ENCODE results near the gene LFNG. TPM values are rescaled to one million over a fixed set of nuclear protein-coding genes. Genes with fewer than 3 reads are reported as not detected.
A peak's percentile ranks its signal among the peaks of the same experiment; 100 is the strongest.

Gene LFNG
- total RNA-seq, 1 donor from 2014 or later = 11.1 TPM

DNA sequence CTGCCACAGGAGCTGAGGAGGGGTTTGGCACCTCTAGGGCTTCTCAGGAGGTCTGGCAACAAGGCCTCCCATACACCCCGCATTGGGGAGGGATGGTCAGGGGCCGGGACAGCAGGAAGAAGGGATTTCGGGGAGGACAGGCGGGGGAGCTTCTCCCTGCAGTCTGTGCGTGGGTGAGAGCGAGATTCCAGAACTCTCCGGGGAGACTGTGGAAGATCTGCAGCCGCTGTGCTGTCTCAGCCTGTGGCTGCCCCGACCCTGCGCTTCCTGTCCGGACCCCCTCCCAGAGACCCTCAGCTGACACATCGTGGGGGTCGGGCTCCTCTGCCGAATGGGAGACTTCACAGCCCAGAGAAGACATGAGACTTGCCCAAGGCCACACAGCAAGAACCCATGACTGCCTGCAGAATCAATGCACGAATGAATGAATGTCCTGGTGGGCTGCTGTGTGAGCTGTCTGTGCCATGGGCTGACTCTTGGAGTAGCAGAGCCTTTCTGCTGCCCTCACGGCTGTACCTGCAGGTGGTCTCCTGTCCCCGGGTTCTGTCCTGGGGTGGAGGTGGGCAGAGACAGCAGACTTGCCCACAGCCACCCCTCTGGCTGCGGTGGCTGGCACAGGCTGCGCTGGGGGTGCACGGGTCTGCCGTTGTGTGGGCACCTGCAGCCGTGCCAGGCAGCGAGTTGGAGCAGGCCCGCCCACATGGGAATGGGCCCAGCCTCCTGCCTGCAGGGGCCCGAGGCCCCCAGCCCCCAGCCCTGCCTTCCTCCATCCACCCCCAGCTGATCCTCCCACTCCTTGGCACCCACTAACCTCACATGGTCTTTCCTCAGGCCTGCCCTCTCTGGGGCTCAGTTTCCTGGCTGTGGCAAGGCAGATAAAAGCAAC lies 16.3 kb upstream of the LFNG start:
- DNase-seq (ENCODE audit: low spot score) = no peak

DNA sequence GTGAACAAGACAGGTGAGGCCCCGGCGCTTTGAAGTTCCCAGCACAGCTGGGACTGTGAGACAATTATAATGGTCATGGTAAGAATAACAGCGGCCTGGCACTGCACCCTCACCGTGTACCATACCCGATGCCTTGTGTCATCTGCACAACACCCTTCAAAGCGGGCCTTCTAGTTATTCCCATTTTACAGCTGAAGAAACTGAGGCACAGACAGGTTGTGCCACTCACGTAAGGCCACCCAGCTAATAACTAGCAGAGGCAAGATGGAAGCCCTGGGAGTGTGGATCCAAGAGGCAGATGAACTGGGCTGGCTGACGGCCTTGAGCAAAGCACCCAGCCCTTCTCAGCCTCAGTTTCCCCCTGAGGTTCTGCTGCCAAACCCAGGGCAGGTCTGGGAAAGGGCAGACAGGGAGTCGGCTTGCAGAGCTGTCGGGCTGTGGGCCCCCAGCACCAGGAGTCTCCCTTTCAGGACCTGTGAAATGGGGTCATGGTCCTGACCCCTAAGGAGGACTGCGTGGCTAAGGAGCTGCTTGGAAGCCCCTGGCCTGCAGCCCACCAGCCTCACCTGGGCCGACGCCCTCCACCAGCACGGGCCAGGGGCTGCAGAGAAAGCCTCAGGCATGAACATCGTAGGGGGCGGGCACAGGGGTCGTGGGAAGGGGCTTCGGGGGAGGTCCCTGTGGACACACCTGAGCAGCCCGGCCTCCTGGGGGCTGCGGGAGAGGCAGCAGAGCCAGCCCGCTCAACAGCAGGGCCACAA lies 15.3 kb upstream of the LFNG start:
- no peak for DNase-seq (ENCODE audit: low spot score)

DNA sequence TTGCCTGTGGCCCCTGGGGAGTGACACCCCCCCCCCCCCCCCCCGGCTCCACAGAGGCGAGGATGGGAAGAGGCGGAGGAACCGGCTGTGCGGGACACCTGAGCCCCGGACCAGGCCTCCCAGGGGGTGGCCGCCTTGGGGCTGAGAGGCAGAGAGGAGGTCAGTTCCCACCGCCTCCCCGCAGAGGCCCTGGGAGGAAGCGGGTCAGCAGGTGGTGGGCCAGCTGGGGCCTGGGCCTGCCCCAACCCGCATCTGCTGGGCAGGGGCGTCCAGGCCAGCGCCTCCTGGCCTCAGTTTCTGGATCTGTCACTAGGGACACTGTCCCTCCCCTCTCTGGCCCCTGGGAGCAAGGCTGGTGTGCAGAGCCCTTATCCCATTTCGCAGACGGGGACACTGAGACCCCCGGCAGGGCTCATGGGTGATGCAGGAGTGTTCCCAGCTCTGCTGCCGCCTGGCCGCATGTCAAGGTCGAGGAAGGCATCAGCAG lies 14.6 kb upstream of the LFNG start:
- DNase-seq (ENCODE audit: low spot score) = no peak

- DNase-seq (ENCODE audit: low spot score) = no peak
Measured at GRCh38 chr7:2505401-2505800, 14.2 kb upstream of the LFNG start.

DNA sequence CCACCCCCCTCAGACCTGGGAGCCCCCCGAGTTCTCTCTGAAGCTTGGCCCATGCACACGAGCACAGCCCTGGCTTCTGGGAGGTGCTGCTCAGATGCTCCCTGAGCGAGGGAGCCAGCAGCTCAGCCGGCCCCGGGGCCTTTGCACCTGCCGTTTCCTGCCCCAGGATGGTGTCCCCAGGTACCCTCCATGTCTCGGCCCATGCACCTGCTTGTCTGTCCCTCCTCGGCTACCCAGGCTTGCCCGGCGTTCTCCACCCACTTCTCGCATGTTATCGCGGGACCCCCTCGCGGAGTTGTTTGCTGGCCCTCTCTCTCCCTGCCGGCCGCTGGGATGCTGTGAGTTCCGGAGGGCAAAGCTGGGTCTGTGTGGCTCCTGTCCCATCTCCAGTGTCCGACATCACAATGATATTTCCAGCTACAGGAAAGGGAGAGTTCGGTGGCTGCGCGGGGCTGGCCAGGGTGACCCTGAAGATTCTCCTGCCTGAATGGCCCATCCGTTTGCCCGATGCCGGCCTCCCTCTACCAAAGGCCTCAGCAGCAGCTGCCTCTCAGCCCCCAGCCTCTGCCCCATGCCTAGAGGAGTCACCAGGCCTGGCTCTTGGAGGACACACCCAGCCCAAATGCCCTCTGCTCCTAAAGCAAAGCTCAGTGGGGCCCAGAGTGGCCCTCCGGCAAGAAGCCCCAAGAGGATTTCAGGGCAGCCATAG lies 12.2 kb upstream of the LFNG start:
- no peak for DNase-seq (ENCODE audit: low spot score)

DNA sequence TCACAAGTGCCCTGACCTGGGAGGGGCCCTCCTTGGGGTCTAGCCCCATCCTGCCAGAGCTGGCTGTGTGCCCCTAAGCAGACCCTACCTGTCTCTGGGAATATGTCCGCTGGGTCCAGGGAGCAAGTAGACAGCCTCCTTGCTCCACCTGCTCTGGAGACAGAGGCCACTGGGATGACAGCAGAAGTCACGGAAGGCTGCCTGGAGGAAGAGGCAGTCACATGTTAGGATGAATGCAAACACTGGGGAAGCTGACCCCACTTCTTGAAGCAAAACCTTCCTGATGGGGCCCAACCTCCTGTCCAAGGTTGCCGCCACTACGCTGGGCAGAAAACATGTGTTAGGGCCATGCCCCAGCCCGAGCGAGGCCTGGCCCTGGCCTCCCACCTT lies 11.7 kb upstream of the LFNG start:
- DNase-seq (ENCODE audit: low spot score) = no peak

GRCh38 chr7:2508327-2509215 lies 11.0 kb upstream of the LFNG start:
- DNase-seq (ENCODE audit: low spot score) = no peak

DNA sequence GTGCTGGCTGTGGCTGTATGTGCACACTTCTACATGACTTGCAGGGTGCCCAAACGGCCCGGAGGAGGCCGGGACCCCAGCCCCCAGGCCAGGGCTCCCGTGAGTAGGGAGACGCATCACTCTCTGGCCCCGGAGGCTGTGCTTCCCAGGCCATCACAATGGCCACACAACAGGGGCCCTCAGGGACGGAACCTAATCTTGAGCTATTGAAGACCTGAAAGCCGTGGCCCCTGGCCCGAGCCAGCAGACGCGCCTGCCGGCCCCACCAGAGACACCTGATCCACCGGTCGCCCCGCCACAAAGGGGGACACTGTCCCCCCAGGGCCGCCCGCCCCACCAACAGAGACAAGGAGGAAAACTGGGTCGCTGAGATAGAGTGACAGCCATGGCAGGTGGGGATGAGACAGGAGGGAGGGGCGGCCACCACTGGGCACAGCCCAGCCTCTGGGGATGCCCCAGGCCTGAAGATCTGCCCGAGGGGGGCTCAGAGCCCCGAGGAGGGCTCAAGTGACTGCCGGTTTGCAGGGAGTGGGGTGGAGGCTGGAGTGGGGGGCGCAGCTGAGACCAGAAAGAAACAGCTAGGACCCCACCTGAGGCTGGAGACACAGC lies 10.2 kb upstream of the LFNG start:
- no peak for DNase-seq (ENCODE audit: low spot score)

DNA sequence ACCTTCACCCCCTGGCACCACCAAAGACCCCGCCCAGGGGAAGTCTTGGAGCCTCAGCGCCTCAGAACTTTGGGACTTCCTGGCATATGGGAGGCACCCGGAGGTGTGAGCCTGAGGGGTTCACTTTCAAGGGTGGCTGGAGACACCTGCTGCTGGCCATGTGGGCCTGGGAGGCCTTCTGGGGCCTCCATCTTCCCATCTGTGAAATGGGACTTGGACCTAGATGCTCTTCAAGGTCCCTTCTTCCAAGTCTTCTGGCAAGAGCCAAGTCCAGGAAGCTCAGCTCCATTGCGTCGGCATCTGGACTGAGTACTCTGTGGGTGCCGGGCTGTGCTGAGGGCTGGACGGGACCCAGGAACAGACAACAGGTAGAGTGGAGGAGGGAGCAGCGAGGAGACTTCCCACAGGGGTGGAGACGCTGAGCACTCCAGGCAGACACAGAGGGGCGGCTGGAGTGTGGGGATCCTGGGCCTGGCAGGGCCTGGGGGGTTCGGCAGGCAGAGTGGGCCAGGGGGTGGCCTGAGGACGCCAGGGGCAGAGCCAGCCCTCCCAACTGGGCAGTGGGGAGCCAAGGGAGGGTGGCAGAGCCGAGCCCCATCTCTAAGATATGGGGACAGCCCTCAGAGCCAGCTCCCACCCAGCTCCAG lies 9.3 kb upstream of the LFNG start:
- no peak for DNase-seq (ENCODE audit: low spot score)

DNA sequence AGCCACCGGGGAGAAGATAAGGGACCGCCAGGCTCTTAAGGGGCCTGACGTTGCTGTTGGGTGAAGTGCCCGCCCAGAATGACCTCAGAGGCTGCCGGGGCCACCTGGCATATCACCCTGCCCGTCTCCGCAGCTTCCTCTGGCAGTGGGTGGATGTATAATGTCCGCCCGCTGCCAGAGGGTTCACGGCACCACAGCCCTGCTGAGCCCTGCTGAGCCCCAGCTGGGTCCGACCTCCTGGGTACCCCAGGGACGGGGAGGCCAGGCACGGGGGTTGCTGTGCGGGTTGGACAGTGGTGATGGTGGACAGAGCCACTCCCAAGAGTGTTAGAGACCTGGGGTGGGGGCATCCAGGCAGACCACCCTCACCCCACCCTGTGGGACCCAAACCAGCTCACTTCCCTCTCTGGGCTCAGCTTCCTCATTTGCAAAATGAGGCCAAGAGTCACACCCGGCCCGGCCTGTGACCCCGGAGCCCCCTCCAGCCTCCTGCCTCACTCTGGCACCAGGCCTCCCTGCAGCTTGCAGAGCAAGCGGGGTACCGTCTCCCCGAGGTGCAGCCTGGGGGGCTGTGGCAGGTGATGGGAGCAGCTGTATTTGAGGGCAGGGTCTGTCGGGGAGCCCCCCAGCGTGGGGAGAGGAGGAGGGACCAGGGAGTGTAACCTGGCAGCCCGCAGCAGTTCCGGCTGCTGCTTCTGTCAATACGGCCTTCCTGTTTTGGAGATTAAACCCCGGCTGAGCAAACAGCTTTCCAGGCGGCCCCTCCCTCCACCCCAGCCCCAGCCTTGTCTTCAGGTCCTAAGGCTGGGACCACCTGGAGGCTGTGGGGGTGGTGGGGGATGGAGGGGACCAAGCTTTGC lies 8.4 kb upstream of the LFNG start:
- no peak for DNase-seq (ENCODE audit: low spot score)

- DNase-seq (ENCODE audit: low spot score) = no peak
Measured at GRCh38 chr7:2511769-2512168, 7.8 kb upstream of the LFNG start.

GRCh38 chr7:2512179-2512661 lies 7.4 kb upstream of the LFNG start:
- peak; percentile 65 for DNase-seq (ENCODE audit: low spot score)

GRCh38 chr7:2512713-2513112 lies 6.9 kb upstream of the LFNG start:
- DNase-seq (ENCODE audit: low spot score) = no peak

DNA sequence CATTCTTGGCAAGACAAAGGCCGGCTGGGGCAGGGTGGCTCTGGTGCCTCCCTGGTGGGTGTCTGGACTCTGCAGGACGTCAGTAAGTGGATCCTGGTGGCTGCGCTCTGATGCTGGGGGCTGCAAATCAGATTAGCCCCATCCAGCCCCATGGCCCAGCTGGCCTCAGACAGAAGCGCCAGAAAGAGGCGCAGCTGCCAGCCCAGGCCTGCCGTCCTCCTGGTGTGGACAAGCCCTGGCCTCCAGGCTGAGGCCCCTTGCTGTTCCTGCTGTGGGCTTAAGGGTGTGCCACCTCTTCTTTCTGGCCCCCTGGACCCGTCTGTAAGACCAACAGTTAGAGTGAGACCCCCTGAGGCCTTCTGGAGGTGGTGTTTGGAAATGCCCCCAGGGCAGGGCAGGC lies 5.9 kb upstream of the LFNG start:
- DNase-seq (ENCODE audit: low spot score) = no peak

GRCh38 chr7:2514473-2515423 lies 4.8 kb upstream of the LFNG start:
- no peak for DNase-seq (ENCODE audit: low spot score)

- DNase-seq (ENCODE audit: low spot score) = no peak
Measured at GRCh38 chr7:2515424-2516193, 4.0 kb upstream of the LFNG start.

- no peak for DNase-seq (ENCODE audit: low spot score)
Measured at GRCh38 chr7:2516194-2516555, 3.4 kb upstream of the LFNG start.
